Globus pallidus (tissue), 1 donor: ENCODE data around the gene STRADA.
"Not testable (repeated sequence)": the region's sequence is repeated elsewhere in the genome, so short reads cannot be mapped to it uniquely, and the experiment has no call there.

Experiments used
- DNase-seq: peaks from one replicate; pipeline ENCODE4 v3.0.0-alpha.2; 2015; ENCODE audit warnings: low spot score

Gene STRADA

GRCh38 chr17:63753215-63753614 is 11.6 kb upstream of the STRADA start:
- no peak for DNase-seq

- no peak for DNase-seq
Observed at GRCh38 chr17:63752707-63753106, 11.1 kb upstream of the STRADA start.

GRCh38 chr17:63751806-63752205 is 10.2 kb upstream of the STRADA start:
- peak; percentile 36 for DNase-seq

- DNase-seq = no peak
Observed at GRCh38 chr17:63741143-63741407, 524 bp downstream of the STRADA start.

- peak; percentile 16 for DNase-seq
Observed at GRCh38 chr17:63740464-63741142, 996 bp downstream of the STRADA start.

GRCh38 chr17:63735691-63736090 is 5.9 kb downstream of the STRADA start:
- no peak for DNase-seq

GRCh38 chr17:63722403-63722802 is 19.2 kb downstream of the STRADA start:
- no peak for DNase-seq

- not testable (repeated sequence) for DNase-seq
Observed at GRCh38 chr17:63720194-63720593, 21.4 kb downstream of the STRADA start.

GRCh38 chr17:63718988-63719387 is 22.6 kb downstream of the STRADA start:
- no peak for DNase-seq

GRCh38 chr17:63716426-63716825 is 25.2 kb downstream of the STRADA start:
- DNase-seq = no peak

GRCh38 chr17:63714550-63715277 is 26.9 kb downstream of the STRADA start:
- no peak for DNase-seq

GRCh38 chr17:63709110-63709509 is 32.5 kb downstream of the STRADA start:
- no peak for DNase-seq

GRCh38 chr17:63707151-63707550 is 34.4 kb downstream of the STRADA start:
- no peak for DNase-seq

GRCh38 chr17:63706336-63707082 is 35.1 kb downstream of the STRADA start:
- DNase-seq = no peak

GRCh38 chr17:63705657-63706056 is 35.9 kb downstream of the STRADA start:
- DNase-seq = no peak

- DNase-seq = no peak
Observed at GRCh38 chr17:63704836-63705235, 36.8 kb downstream of the STRADA start.

GRCh38 chr17:63704259-63704576 is 37.4 kb downstream of the STRADA start:
- DNase-seq = no peak

- DNase-seq = no peak
Observed at GRCh38 chr17:63703556-63704258, 37.9 kb downstream of the STRADA start.

- DNase-seq = no peak
Observed at GRCh38 chr17:63703029-63703428, 38.6 kb downstream of the STRADA start.

- no peak for DNase-seq
Observed at GRCh38 chr17:63702721-63703015, 38.9 kb downstream of the STRADA start.

GRCh38 chr17:63701868-63702720 is 39.5 kb downstream of the STRADA start:
- DNase-seq = no peak

GRCh38 chr17:63701456-63701820 is 40.2 kb downstream of the STRADA start:
- no peak for DNase-seq
